ENCODE measurements around the gene ZNF365. TPM values are rescaled to one million over a fixed set of nuclear protein-coding genes. Genes with fewer than 3 reads are reported as not detected.
"Not testable (repeated sequence)": the region's sequence is repeated elsewhere in the genome, so short reads cannot be mapped to it uniquely, and the experiment has no call there.

The ZNF365 gene
- polyA plus RNA-seq, 1 experiment: 3.7 TPM

GRCh38 chr10:62356447-62356846 lies 17.7 kb upstream of the ZNF365 start:
- CTCF ChIA-PET: no interaction called here
- H3K4me3 ChIP-seq (ENCODE audit: low read depth, low read length): no peak overlapping the region
- no peaks in the 10 kb centered on the region for H3K27me3 ChIP-seq (ENCODE audit: control insufficient read depth, insufficient read depth, low read length)
- TF ChIP-seq CTCF (IDR thresholded peaks at IDR 0.05; ENCODE audit: insufficient read depth, low read depth, low read length): no peak
- POLR2A ChIA-PET: no interaction called here
- no peaks in the 10 kb centered on the region for H3K36me3 ChIP-seq (ENCODE audit: control insufficient read depth, insufficient read depth, low read length)
- DNase-seq (ENCODE audit: low read depth): no peak

GRCh38 chr10:62358151-62358550 lies 16.0 kb upstream of the ZNF365 start:
- POLR2A ChIA-PET; H3K4me3 ChIP-seq (ENCODE audit: low read depth, low read length); DNase-seq (ENCODE audit: low read depth); H3K27me3 ChIP-seq (ENCODE audit: control insufficient read depth, insufficient read depth, low read length); CTCF ChIA-PET; H3K36me3 ChIP-seq (ENCODE audit: control insufficient read depth, insufficient read depth, low read length): not testable (repeated sequence)

GRCh38 chr10:62373639-62373994 lies 552 bp upstream of the ZNF365 start:
- no peak for DNase-seq (ENCODE audit: low read depth)
- ChIA-PET CTCF (interaction anchor here (0.9 kb wide), 1 partner anchor 221 kb away, joined by 3 read pairs; no protein-coding TSS in a partner anchor), POLR2A (no interaction called here)
- no peak for TF ChIP-seq CTCF (IDR thresholded peaks at IDR 0.05; ENCODE audit: insufficient read depth, low read depth, low read length)
- H3K4me3 ChIP-seq (ENCODE audit: low read depth, low read length): peak overlapping the region; percentile 64
- no peaks in the 10 kb centered on the region for H3K27me3 ChIP-seq (ENCODE audit: control insufficient read depth, insufficient read depth, low read length)
- no peaks in the 10 kb centered on the region for H3K36me3 ChIP-seq (ENCODE audit: control insufficient read depth, insufficient read depth, low read length)

GRCh38 chr10:62374862-62375710 lies 917 bp downstream of the ZNF365 start:
- no peak for DNase-seq (ENCODE audit: low read depth)
- POLR2A ChIA-PET: no interaction called here
- CTCF ChIA-PET: interaction anchor here (0.8 to 1.1 kb wide), 2 partner anchors 13 to 111 kb away, joined by 3 read pairs; no protein-coding TSS in a partner anchor

GRCh38 chr10:62376071-62377025 lies 2.2 kb downstream of the ZNF365 start:
- no peak for DNase-seq (ENCODE audit: low read depth)
- H3K27me3 ChIP-seq (ENCODE audit: control insufficient read depth, insufficient read depth, low read length): no peaks in the 10 kb centered on the region
- no peak for TF ChIP-seq CTCF (IDR thresholded peaks at IDR 0.05; ENCODE audit: insufficient read depth, low read depth, low read length)
- ChIA-PET POLR2A (no interaction called here), CTCF (interaction anchor here (1.1 kb wide), 1 partner anchor 112 kb away, joined by 3 read pairs; no protein-coding TSS in a partner anchor)
- no peaks in the 10 kb centered on the region for H3K36me3 ChIP-seq (ENCODE audit: control insufficient read depth, insufficient read depth, low read length)
- H3K4me3 ChIP-seq (ENCODE audit: low read depth, low read length): no peak overlapping the region

More at GRCh38 chr10:62374862-62375710, 917 bp downstream of the ZNF365 start:
- H3K27me3 ChIP-seq (ENCODE audit: control insufficient read depth, insufficient read depth, low read length): no peaks in the 10 kb centered on the region
- TF ChIP-seq CTCF (IDR thresholded peaks at IDR 0.05; ENCODE audit: insufficient read depth, low read depth, low read length): no peak
- H3K36me3 ChIP-seq (ENCODE audit: control insufficient read depth, insufficient read depth, low read length): no peaks in the 10 kb centered on the region
- H3K4me3 ChIP-seq (ENCODE audit: low read depth, low read length): peak overlapping the region; percentile 64

All from BJ (cell line).